WTC11 (cell line): Measurements from ENCODE around the gene HYI.

ENCODE experiments used
- ATF1 ChIP-seq: sonication (generic); formaldehyde crosslinking; IDR thresholded peaks from 2 replicates; pipeline ENCODE4 v1.8.1; 2023; ENCODE audit warnings: mild to moderate bottlenecking, moderate library complexity, missing genetic modification reagents
- ATF3 ChIP-seq: sonication (generic); formaldehyde crosslinking; conservative IDR thresholded peaks from 2 replicates; pipeline ENCODE4 v1.8.1; 2022; ENCODE audit warnings: mild to moderate bottlenecking, missing genetic modification reagents
- CTCF ChIP-seq: fragments of 200-600 bp; IDR thresholded peaks from 2 replicates; pipeline ENCODE4 v1.8.0; 2022; ENCODE audit warnings: antibody characterized with exemption
- ETV6 ChIP-seq: sonication (generic); formaldehyde crosslinking; IDR thresholded peaks from 2 replicates; pipeline ENCODE4 v1.8.1; 2022; ENCODE audit warnings: mild to moderate bottlenecking, missing genetic modification reagents
- MYBL2 ChIP-seq: sonication (generic); formaldehyde crosslinking; IDR thresholded peaks from 2 replicates; pipeline ENCODE4 v1.8.1; 2023; ENCODE audit warnings: mild to moderate bottlenecking, moderate library complexity, missing genetic modification reagents
- ZBTB21 ChIP-seq: sonication (generic); formaldehyde crosslinking; IDR thresholded peaks from 2 replicates; pipeline ENCODE4 v1.8.1; 2023; ENCODE audit warnings: mild to moderate bottlenecking, missing genetic modification reagents, borderline replicate concordance
- ZNF423 ChIP-seq: fragments of 250-450 bp; sonication (Bioruptor Pico); IDR thresholded peaks from 2 replicates; pipeline ENCODE4 v2.1.2; 2022; ENCODE audit warnings: mild to moderate bottlenecking, moderate library complexity
- TF ChIP-seq, protein P1 (sequence below): sonication (generic); formaldehyde crosslinking; IDR thresholded peaks from 2 replicates; pipeline ENCODE4 v1.8.1; 2023; ENCODE audit warnings: mild to moderate bottlenecking, missing genetic modification reagents, moderate library complexity
- TF ChIP-seq, protein P2 (sequence below): sonication (generic); formaldehyde crosslinking; IDR thresholded peaks from 2 replicates; pipeline ENCODE4 v1.8.0; 2022; ENCODE audit warnings: mild to moderate bottlenecking, missing genetic modification reagents

GRCh38 chr1:43431676-43432075, 22.1 kb downstream of the HYI start:
- no peak for TF ChIP-seq CTCF
- TF ChIP-seq, protein P1, sequence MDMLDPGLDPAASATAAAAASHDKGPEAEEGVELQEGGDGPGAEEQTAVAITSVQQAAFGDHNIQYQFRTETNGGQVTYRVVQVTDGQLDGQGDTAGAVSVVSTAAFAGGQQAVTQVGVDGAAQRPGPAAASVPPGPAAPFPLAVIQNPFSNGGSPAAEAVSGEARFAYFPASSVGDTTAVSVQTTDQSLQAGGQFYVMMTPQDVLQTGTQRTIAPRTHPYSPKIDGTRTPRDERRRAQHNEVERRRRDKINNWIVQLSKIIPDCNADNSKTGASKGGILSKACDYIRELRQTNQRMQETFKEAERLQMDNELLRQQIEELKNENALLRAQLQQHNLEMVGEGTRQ (CRISPR knock-in tag), result no peak
- TF ChIP-seq ETV6, result no peak
- no peak for TF ChIP-seq ZNF423 (CRISPR knock-in tag)
- TF ChIP-seq ATF1 (CRISPR knock-in tag), result no peak
- TF ChIP-seq, protein P2, sequence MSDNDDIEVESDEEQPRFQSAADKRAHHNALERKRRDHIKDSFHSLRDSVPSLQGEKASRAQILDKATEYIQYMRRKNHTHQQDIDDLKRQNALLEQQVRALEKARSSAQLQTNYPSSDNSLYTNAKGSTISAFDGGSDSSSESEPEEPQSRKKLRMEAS (CRISPR knock-in tag), result no peak
- TF ChIP-seq ZBTB21, result no peak
- TF ChIP-seq MYBL2, result no peak
- TF ChIP-seq ATF3, result no peak
